ENCODE measurements around the gene ZNF777.

Gene ZNF777

DNA sequence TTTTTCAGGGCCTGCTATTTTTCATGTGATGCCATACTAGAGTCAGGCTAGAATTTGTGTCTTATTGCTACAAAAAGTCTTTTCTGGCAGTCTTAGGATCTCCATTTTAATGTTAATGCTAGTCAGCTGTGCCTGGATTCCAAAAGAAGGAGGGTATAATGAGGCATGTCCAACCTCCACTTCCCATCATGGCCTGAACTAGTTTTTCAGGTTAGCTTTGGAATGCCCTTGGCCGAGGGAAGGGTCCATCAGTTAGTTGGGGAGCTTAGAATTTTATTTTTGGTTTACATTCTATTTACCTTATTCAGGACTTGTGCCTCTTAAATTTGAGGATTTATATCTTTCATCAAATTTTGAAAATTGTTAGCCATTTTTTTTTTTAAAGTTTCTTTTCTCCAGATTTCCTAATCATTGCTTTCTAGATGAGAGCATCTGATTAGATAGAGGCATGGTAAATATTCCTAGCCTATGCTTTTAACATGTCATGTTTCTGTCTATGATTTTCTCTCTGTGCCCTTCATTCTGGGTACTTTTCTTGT lies 6.5 kb upstream of the ZNF777 start:
- Histone ChIP-seq H3K27me3 (replicated peaks) (no peaks in the 10 kb centered on the region), H3K27ac (no peak overlapping the region), H3K4me3 (ENCODE audit: low read depth, low read length) (no peak overlapping the region), H3K36me3 (replicated peaks) (peaks cover 10% of the 10 kb centered on the region)
- in situ Hi-C loops (cut with HindIII; ENCODE audit: low pct_ligation_motif_present, low sequenced_read_pairs) = no loop called here
- DNase-seq = no peak
- TF ChIP-seq, protein P1, sequence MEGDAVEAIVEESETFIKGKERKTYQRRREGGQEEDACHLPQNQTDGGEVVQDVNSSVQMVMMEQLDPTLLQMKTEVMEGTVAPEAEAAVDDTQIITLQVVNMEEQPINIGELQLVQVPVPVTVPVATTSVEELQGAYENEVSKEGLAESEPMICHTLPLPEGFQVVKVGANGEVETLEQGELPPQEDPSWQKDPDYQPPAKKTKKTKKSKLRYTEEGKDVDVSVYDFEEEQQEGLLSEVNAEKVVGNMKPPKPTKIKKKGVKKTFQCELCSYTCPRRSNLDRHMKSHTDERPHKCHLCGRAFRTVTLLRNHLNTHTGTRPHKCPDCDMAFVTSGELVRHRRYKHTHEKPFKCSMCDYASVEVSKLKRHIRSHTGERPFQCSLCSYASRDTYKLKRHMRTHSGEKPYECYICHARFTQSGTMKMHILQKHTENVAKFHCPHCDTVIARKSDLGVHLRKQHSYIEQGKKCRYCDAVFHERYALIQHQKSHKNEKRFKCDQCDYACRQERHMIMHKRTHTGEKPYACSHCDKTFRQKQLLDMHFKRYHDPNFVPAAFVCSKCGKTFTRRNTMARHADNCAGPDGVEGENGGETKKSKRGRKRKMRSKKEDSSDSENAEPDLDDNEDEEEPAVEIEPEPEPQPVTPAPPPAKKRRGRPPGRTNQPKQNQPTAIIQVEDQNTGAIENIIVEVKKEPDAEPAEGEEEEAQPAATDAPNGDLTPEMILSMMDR (IDR thresholded peaks at IDR 0.05; ENCODE audit: low read depth, low read length, missing control alignments) = no peak

DNA sequence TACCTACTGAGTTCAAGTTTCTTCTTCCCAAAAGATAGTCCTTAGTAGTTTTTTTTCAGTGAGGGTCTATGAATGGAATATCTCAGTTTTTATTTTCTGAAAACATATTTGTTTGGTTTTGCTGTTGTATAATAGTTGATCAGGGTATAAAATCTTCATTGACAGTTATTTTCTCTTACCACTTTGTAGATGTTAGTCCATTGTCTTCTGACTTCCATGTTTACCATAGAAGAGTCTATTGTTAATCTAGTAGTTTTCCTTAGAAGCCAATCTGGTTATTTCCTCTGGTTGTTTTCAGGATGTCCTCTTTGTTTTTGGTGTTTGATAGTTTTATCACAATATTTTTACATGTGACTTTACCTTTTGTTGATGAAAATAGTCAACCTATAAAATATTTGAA lies 5.5 kb upstream of the ZNF777 start:
- Histone ChIP-seq H3K27ac (no peak overlapping the region), H3K36me3 (replicated peaks) (no peaks in the 10 kb centered on the region), H3K4me3 (ENCODE audit: low read depth, low read length) (no peak overlapping the region), H3K27me3 (replicated peaks) (no peaks in the 10 kb centered on the region)
- TF ChIP-seq, protein P1 (IDR thresholded peaks at IDR 0.05; ENCODE audit: low read depth, low read length, missing control alignments) = no peak
- in situ Hi-C loops (cut with HindIII; ENCODE audit: low pct_ligation_motif_present, low sequenced_read_pairs) = no loop called here
- no peak for DNase-seq

DNA sequence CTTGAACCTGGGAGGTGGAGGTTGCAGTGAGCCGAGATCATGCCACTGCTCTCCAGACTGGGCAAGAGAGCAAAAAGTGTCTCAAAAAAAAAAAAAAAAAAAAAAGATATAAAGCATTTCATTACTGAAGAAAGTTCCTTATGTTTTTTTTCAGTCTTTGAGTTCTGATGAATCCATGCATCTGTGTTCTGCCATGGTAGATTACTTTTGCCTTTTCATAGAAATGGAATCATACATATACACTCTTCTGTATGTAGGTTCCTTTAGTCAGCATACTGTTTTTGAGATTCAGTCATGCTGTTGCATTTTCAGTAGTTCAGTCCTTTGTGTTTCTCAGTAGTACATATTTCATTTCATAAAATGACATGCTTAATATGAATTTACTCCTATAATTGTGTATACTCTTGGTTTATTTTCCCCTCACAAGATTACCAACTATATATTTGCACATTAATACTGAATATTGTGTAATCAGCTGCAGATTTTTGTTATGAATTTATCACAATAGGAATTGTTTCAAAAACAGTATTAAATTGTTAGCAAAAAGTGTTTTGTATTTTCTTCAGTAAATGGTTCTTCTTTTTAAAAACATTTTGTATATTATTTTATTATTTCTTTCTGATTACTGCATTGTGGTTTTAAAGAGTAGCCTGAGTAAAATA lies 2.8 kb upstream of the ZNF777 start:
- Histone ChIP-seq H3K27ac (no peak overlapping the region), H3K36me3 (replicated peaks) (no peaks in the 10 kb centered on the region), H3K27me3 (replicated peaks) (no peaks in the 10 kb centered on the region), H3K4me3 (ENCODE audit: low read depth, low read length) (no peak overlapping the region)
- no peak for DNase-seq
- TF ChIP-seq, protein P1 (IDR thresholded peaks at IDR 0.05; ENCODE audit: low read depth, low read length, missing control alignments) = no peak
- in situ Hi-C loops (cut with HindIII; ENCODE audit: low pct_ligation_motif_present, low sequenced_read_pairs) = no loop called here

DNA sequence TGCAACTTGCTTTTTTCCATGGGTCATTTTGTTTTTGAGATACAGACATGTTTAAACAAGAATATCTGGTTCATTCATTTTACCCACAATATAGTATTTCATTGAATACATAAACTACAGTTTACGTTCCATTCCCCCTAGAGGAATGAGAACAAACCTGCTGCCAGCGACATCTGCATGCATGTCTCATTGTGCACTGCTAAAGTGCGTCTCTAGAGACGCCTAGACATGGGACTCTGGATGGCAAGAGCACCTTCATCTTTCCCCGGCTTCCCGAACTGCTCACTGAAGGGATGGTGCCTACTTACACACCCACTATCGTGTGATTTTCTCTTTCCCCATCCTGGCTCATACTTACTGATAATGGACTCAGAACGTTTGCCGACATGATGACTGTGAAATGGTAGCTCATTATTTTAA lies 1.2 kb upstream of the ZNF777 start:
- in situ Hi-C loops (cut with HindIII; ENCODE audit: low pct_ligation_motif_present, low sequenced_read_pairs) = no loop called here
- no peaks in the 10 kb centered on the region for H3K27me3 ChIP-seq (replicated peaks)
- H3K36me3 ChIP-seq (replicated peaks) = no peaks in the 10 kb centered on the region
- no peak overlapping the region for H3K4me3 ChIP-seq (ENCODE audit: low read depth, low read length)
- H3K27ac ChIP-seq = no peak overlapping the region
- DNase-seq = no peak
- TF ChIP-seq, protein P1 (IDR thresholded peaks at IDR 0.05; ENCODE audit: low read depth, low read length, missing control alignments) = no peak

DNA sequence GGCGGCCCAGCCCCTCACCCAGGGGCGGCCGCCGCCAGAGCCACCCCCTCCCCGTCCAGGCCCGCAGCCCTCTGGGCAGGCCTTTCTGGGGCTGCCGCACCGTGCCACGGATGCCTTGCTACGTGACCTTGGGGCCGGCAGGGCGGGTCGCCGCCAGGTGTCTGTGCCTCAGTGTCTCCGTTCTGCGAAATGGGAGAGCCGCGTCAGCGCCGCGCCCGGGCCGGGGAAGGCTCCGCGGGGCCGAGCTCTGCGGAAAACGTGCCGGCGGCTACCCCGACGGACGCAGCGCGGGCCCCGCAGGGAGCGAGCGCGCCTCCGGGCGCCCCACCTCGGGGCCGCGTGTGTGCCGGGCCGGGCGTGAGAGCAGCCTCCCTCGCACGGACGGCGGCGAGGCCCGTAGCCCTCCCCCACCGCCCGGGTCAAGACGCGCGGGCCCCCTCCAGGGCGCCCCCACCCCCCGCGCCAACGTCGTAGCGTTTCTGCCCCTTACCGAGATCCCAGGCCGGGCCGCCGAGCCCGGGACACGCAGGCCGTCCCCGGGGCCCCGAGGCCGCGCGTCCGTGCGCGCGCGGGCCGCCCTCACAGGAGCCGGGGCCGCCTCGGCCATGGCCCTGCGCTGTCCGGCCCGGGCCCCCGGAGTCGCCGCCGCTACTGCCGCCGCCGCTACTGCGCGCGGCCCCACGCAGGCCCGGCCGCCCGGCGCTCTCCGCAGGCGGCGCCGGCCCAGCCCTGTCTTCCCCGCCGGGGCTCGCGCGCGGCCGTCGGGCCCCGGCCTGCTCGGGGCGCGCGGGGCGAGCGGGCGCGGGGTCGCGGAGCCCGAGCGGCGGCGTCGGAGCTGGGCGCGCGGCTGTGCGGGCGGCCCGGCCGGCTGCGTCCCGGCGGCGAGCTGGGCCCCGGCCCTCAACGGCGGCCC lies 1.1 kb downstream of the ZNF777 start:
- Histone ChIP-seq H3K27me3 (replicated peaks) (no peaks in the 10 kb centered on the region), H3K27ac (no peak overlapping the region), H3K36me3 (replicated peaks) (peaks cover 12% of the 10 kb centered on the region), H3K4me3 (ENCODE audit: low read depth, low read length) (peak overlapping the region; percentile 70)
- in situ Hi-C loops (cut with HindIII; ENCODE audit: low pct_ligation_motif_present, low sequenced_read_pairs) = no loop called here
- no peak for DNase-seq
- TF ChIP-seq, protein P1 (IDR thresholded peaks at IDR 0.05; ENCODE audit: low read depth, low read length, missing control alignments) = no peak

Data from brain microvascular endothelial cell (primary cell).